NCI-H2107 treated with DMSO at 0.1 percent for 48 hours (cell line): ENCODE results near the gene DTD1.

Experiments used
- DNase-seq: peaks from one replicate; lab custom pipeline; 2025; ENCODE audit not compliant: unreplicated experiment; lab: John Stamatoyannopoulos, UW

DTD1 gene

GRCh38 chr20:18701969-18702368, 114.1 kb downstream of the DTD1 start:
- DNase-seq: no peak

DNA sequence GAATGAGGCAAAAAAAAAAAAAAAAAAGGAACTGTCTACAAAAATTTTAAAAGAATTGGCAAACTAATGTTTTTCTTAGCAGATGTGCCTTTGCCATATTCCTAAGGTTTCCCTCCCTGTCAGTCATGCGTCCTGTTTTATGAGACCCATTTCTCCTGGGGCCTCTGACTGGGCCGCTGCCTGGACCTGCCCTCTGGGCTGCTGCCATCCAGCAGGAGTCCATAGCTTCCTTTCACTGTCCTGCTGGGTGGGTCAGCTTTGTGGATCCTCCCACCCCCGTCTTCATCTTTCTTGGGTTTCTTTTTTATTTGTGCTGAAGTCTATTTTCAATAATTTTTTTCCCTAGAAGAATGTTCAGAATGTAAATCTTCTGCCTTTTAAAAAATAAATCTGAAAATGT, 114.9 kb downstream of the DTD1 start:
- DNase-seq: no peak

- DNase-seq: no peak
Observed at GRCh38 chr20:18705490-18705889, 117.6 kb downstream of the DTD1 start.

DNA sequence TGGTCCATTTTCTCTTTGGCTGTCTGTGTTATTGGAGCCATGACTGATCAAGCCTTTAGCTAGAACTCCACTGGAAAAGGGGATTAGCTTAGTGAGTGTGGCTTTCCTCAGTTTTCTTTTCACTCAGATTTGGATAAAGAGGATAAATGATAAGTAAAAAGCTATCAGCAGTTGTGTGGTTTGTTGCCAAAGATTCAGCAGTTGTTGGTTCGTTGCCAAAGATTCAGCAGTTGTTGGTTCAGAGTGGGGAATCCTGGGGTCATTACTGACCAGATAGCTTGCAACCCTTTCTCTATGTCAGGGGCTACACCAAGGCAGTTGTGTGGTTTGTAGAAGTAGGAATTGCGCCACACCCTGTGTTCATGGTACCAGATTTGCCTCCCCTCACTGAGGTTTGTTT, 118.1 kb downstream of the DTD1 start:
- DNase-seq: no peak

- DNase-seq: no peak
Observed at GRCh38 chr20:18712131-18712530, 124.3 kb downstream of the DTD1 start.

DNA sequence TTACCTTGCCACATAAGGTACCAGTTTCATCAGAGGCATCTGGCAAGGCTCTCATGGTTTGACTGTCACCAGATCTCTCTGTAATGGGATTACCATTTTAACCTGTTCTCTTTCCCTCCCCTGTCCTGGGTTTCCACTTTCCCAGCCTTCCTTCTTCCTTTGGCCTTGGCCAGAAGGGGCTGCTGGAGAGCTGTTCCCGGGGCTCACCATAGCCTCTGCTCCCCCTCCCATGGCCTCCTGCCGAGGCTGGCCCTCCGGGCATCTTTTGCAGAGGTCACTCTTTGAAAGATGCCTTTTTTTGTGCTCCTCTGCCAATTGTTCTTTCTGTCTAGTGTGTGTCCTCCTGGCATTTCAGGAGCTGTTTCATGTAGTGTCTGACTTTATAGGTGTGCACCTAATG, 125.0 kb downstream of the DTD1 start:
- no peak for DNase-seq

DNA sequence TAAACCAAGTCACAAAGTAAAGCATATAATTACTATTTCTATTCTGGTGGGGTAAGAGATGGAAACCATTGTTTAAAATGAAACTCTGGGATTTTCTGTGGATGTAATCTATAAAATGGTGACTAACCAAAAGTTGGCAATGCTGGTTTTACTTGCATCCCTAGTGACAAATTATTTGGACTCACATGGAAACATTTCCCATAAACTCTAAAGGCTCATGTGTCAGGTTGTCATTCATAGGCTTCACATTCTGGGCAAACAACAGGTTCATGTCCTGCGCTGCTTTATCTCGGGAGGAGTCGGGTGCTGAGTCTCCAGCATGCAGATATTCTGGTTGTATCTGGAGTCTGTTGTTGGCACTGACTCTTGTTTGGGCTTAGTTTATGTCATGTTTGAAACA, 127.7 kb downstream of the DTD1 start:
- no peak for DNase-seq

GRCh38 chr20:18717062-18717461, 129.2 kb downstream of the DTD1 start:
- DNase-seq: no peak

GRCh38 chr20:18718129-18718528, 130.3 kb downstream of the DTD1 start:
- DNase-seq: no peak

DNA sequence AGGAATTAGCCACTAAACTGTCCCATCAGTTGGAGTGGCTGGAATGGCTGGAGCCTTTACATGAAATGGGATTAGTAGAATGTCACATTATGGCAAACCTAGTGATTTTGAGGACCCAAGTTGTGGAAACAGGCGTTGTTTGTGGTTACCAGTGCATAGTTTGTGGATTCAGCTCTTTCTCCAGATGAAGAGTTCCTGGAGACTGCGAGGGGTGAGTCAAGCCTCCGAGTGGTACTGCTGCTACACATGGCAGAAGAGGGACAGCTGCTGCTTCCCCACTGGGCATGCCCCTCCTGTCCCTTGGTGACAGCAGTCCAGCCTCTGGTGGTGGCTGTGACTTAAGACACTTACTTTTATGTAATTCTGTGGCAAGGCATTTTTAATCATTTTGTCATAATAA, 131.6 kb downstream of the DTD1 start:
- DNase-seq: no peak

GRCh38 chr20:18721551-18722115, 133.8 kb downstream of the DTD1 start:
- no peak for DNase-seq

- no peak for DNase-seq
Observed at GRCh38 chr20:18722371-18722770, 134.5 kb downstream of the DTD1 start.

- no peak for DNase-seq
Observed at GRCh38 chr20:18724077-18724476, 136.2 kb downstream of the DTD1 start.

DNA sequence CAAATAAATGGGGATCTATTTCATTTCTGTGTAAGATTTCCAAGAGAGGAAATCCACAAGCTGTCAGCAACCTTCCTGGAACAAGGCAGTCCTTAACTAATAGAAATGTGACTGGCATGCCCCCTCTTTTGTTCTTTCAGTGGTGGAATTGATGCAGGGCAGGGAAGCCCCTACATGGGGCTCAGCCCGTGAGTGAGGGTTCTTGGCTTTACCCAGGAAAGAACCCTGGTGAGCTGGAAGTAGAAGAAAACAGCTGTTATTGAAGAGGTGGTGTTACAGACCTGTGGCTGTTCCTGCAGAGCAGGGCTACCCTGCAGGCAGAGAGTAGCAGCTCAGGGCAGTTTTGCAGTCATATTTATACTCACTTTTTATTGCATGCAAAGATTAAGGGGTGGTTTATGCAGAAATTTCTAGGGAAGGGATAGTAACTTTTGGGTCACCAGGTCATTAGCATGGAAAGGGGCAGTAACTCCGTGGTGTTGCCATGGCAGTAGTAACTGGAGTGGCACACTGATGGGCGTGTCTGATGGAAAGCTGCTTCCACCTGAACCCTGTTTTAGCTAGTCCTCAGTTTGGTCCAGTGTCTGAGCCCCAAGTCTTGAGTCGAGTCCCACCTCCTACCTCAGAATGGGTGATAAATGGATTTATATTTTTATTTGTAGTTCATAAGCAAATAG, 137.1 kb downstream of the DTD1 start:
- DNase-seq: no peak

DNA sequence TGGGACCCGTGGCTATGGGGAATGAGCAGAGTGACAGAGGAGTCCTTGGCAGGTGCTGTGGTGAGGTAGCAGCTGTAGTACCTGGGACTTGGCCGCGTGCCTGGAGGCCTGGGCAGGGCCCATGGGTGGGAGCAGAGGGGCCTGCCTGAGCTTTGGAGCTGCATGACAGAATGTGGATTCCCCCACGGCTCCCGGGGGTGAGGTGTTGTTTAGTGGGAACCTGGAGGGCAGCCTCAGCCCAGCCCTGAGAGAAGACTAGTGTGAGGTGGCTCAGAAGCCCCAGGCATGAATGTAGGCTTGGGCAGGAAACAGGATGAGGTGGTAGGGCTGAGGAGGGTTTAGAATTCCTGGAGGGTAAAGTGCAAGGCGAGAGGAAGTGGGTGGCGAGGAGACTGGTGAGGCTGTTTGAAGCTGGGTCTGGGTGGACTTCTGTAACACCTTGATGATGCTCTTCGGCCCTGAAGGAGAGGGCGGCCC, 139.2 kb downstream of the DTD1 start:
- DNase-seq: peak; percentile 67

DNA sequence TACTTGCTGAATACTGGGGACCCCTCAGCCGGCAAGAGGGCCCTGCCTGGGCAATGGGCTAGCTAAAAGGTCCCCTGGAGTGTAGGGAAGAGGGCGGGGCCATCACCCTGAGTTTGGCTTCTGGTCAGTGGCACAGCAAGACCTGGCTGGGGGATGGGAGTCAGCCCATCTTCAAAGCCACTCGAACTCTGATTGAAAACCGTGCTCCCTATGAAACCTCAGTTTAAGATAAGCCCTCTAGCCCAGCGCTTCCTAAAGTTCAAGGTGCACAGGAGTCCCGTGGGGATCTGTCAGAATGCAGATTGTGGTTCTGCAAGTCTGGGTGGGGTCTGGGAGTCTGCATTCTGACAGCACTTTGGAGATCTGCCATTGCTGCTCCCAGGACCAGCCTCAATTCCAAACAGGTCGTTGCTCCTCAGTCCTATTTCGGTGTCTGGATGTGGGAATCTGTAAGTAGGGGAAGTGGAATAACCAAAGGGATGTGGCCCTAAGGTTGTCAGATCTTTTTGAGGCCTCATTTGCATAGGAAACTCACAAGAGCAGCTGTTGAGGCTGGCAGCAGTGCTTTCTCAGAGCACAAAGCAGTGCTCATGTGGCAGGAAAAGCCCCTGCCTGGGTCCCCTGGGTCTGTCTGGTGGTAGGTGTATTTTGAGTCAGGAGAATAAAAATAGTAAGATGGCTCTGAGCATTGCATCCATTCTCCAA, 140.5 kb downstream of the DTD1 start:
- no peak for DNase-seq

GRCh38 chr20:18728870-18729224, 141.0 kb downstream of the DTD1 start:
- no peak for DNase-seq

- DNase-seq: no peak
Observed at GRCh38 chr20:18729231-18729825, 141.5 kb downstream of the DTD1 start.

DNA sequence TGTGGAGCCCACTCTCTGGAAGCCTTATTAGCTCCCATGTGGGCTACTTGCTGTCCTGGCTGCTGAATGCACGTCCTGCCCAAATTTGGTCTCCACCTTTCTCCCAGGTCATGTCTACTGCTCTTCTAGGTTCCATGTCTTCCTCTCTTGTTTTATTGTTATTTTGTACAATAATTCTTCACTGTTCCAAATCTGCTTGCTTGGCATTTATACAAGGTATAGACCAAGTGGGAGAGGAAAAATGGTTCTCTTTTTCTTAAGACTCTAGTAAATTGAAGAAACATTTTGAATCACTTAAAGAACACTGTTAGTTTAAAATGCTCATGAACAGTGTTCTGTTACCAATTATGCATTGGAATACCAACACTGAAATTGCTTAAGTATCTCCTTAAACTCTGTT, 144.1 kb downstream of the DTD1 start:
- DNase-seq: no peak

DNA sequence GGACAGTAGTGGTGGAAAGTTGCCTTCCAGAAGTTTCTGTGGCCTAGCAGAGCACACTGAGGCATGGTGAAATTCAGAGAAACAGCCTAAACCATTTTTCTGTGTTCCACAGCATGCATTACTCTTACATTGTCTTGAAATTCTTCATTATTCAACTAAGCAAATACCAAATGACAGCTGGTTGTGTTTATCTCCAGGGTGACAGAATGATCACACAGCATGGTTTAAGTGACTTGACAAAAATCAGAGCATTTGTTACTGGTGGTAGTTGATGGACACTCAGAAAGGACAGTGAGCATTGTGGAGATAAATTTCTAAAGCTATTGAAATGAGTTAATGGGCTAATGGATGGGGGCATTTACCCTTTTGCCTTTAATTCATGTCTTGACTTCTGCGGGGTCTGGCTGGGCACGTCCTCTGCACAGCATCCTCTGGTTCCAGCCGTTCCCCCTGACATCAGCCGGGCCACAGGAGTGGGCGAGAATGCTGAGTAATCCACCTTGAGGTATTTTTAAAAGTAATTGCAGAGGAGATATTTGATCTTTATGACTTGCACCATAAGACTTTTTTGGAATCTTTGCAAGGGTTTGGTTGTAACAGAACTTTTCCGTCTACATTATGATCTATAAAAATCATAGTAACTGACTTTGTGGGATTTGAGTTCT, 146.8 kb downstream of the DTD1 start:
- DNase-seq: no peak

DNA sequence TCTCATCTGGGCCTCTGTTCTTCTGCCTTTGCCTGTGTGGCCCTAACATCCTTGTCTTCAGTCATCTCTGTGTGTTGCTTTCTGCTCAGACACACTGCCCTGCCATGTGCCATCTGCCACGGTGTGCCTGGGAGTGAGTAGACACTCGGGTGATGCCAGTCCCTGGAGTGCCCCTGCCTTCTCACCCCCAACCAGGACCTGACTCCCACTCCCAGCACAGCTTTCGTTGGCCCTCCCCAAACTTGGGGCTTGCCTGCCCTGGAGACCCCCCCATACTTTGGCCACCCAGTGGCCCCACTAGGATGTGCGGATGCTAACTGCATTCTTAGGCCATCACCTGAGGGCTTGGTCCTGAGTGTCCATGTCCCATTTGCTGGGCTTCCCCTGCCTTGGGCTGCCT, 149.3 kb downstream of the DTD1 start:
- no peak for DNase-seq

DNA sequence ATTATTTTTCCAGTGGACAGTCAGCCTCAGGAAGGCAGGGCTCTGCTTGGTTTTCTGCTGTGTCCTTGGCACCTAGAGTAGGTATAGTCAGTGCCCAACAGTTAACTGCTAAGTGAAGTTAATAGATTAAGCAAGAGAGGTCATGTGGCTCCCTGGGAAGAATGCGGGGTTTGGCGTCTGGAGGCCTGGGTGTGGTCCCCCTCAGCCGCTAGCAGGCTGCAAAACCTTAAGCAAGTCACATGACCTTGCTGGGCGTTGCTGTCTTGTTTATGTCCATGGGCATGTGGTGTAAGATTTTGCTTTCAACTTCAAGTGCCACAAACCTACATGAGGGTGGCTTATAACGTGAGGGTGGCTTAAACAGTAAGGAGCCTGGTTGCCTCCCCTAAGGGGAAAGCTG, 150.2 kb downstream of the DTD1 start:
- no peak for DNase-seq
